Mucosa of descending colon (tissue), 3 donors: ENCODE data around the gene USF1. TPM values are rescaled to one million over a fixed set of nuclear protein-coding genes. Genes with fewer than 3 reads are reported as not detected.
"Not testable (repeated sequence)": the region's sequence is repeated elsewhere in the genome, so short reads cannot be mapped to it uniquely, and the experiment has no call there.

Experiments
- ATAC-seq: fragments of 200-7000 bp; cut with Tn5 transposase; one replicate; pipeline ENCODE4 v1.9.1; 2020; ENCODE audit warnings: mild to moderate bottlenecking, moderate library complexity
- DNase-seq, 3 donors: peaks; one replicate each; pipeline ENCODE4 v3.0.0-alpha.2; 2020
- H3K36me3 ChIP-seq: fragments of 200-600 bp; one replicate; pipeline ENCODE4 v1.8.0; 2021; ENCODE audit warnings: low read depth, mild to moderate bottlenecking
- H3K4me1 ChIP-seq: fragments of 200-600 bp; one replicate; pipeline ENCODE4 v1.8.0; 2021; ENCODE audit warnings: low read depth, mild to moderate bottlenecking
- H3K4me3 ChIP-seq: fragments of 200-600 bp; one replicate; pipeline ENCODE4 v1.8.0; 2021; ENCODE audit warnings: mild to moderate bottlenecking
- H3K9me3 ChIP-seq: fragments of 200-600 bp; one replicate; pipeline ENCODE4 v1.8.0; 2021; ENCODE audit warnings: mild to moderate bottlenecking
- intact Hi-C, 2 donors: fragments of 100-400 bp; cut with DNase I in 1 of 2; cut with micrococcal nuclease in 1 of 2; formaldehyde crosslinking; loops; one replicate each; pipeline versions ENCODE4 v1.11.0 to v1.11.1; 2022; cut with DNase I, micrococcal nuclease
- total RNA-seq, 3 donors: library from RNA; stranded (reverse); fragmentation: NEBNext Ultra II Directional in 2 of 3; extraction: Animal tissue kit (Norgen Biotek cat#: 25700) in 2 of 3; gene quantifications; one replicate each; pipeline versions ENCODE4 v1.2.1 to v1.2.4, GENCODE V29; 2021 to 2023
- TF ChIP-seq, protein P1 (sequence below): fragments of 200-600 bp; IDR thresholded peaks from one replicate; pipeline ENCODE4 v1.8.0; 2022; ENCODE audit warnings: antibody characterized with exemption, mild to moderate bottlenecking
- donor health status: DM: no; HTN: no; CAD: no; lungs with moderate emphysema.
- donor health status: DM: no; HTN: no; CAD: no.
- donor health status: DM: no; HTN: yes; CAD: no.

USF1 gene
- total RNA-seq, 3 donors from 2014 or later, result 66.8 to 80.5 (median 71.7) TPM

- Histone ChIP-seq H3K9me3 (no peaks in the 10 kb centered on the region), H3K4me1 (peaks cover 21% of the 10 kb centered on the region), H3K36me3 (peaks cover 17% of the 10 kb centered on the region), H3K4me3 (peak overlapping the region; percentile 48)
- DNase-seq (peak; percentile 63 to 69 (median 67)), ATAC-seq (peak; percentile 13)
- intact Hi-C loops, result no loop called here
- TF ChIP-seq, protein P1, sequence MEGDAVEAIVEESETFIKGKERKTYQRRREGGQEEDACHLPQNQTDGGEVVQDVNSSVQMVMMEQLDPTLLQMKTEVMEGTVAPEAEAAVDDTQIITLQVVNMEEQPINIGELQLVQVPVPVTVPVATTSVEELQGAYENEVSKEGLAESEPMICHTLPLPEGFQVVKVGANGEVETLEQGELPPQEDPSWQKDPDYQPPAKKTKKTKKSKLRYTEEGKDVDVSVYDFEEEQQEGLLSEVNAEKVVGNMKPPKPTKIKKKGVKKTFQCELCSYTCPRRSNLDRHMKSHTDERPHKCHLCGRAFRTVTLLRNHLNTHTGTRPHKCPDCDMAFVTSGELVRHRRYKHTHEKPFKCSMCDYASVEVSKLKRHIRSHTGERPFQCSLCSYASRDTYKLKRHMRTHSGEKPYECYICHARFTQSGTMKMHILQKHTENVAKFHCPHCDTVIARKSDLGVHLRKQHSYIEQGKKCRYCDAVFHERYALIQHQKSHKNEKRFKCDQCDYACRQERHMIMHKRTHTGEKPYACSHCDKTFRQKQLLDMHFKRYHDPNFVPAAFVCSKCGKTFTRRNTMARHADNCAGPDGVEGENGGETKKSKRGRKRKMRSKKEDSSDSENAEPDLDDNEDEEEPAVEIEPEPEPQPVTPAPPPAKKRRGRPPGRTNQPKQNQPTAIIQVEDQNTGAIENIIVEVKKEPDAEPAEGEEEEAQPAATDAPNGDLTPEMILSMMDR, result no peak
Measured at GRCh38 chr1:161037661-161038522, 7.9 kb downstream of the USF1 start.

DNA sequence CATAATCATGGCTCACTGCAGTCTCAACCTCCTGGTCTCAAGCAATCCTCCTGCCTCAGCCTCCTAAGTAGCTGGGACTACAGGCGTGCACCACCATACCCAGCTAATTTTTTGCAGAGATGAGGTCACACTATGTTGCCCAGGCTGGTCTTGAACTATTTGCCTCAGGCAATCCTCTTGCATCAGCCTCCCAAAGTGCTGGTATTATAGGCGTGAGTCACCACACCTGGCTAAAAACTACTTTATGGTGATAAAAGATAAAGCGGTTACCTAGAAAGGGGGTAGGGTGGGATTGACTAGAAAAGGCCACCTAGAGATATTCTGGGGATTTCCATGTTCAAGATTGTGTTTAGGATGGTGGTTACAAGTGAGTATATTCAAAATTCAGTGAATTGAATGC, 12.0 kb downstream of the USF1 start:
- no peak for DNase-seq
- no peak overlapping the region for H3K4me3 ChIP-seq
- intact Hi-C loops, result no loop called here
- peaks cover 9% of the 10 kb centered on the region for H3K4me1 ChIP-seq
- no peaks in the 10 kb centered on the region for H3K36me3 ChIP-seq
- no peaks in the 10 kb centered on the region for H3K9me3 ChIP-seq
- no peak for ATAC-seq
- TF ChIP-seq, protein P1, result no peak

GRCh38 chr1:161032409-161032808, 13.4 kb downstream of the USF1 start:
- Histone ChIP-seq H3K36me3 (no peaks in the 10 kb centered on the region), H3K4me3 (no peak overlapping the region), H3K9me3 (no peaks in the 10 kb centered on the region), H3K4me1 (peaks cover 2% of the 10 kb centered on the region)
- no peak for DNase-seq
- ATAC-seq, result no peak
- TF ChIP-seq, protein P1, result no peak
- intact Hi-C loops, result no loop called here

DNA sequence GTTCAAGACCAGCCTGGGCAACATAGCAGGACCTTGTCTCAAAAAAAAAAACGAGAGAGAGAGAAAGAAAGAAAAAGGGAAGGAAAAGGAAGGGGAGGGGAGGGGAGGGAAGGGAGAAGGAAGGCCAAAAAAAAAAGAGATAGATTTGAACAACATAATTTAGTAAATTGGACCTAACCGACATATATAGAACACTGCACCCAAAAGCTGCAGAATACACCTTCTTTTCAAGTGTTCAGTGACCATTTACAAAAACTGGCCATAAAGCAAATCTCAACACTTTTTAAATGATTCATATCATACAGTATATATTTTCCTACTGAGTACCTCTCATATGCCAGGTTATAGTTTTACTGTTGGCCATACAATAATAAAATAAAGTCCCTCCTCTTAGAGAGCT, 13.9 kb downstream of the USF1 start:
- DNase-seq (no peak), ATAC-seq (peak; percentile 15)
- Histone ChIP-seq H3K9me3 (no peaks in the 10 kb centered on the region), H3K36me3 (no peaks in the 10 kb centered on the region), H3K4me1 (no peaks in the 10 kb centered on the region), H3K4me3 (no peak overlapping the region)
- intact Hi-C loops, result no loop called here
- TF ChIP-seq, protein P1, result no peak

DNA sequence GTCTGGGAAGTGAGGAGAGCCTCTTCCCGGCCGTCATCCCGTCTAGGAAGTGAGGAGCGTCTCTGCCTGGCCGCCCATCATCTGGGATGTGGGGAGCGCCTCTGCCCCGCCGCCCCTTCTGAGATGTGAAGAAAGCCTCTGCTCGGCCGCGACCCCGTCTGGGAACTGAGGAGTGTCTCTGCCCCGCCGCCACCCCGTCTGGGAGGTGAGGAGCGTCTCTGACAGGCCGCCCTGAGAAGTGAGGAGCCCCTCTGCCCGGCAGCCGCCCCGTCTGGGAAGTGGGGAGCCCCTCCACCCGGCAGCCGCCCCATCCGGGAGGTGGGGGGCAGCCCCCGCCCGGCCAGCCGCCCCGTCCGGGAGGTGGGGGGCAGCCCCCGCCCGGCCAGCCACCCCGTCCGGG, 16.3 kb downstream of the USF1 start:
- intact Hi-C loops, H3K9me3 ChIP-seq, DNase-seq, H3K4me1 ChIP-seq, H3K4me3 ChIP-seq, H3K36me3 ChIP-seq, ATAC-seq: not testable (repeated sequence)

- intact Hi-C loops, H3K36me3 ChIP-seq: not testable (repeated sequence)
Measured at GRCh38 chr1:161026954-161027353, 18.8 kb downstream of the USF1 start.

DNA sequence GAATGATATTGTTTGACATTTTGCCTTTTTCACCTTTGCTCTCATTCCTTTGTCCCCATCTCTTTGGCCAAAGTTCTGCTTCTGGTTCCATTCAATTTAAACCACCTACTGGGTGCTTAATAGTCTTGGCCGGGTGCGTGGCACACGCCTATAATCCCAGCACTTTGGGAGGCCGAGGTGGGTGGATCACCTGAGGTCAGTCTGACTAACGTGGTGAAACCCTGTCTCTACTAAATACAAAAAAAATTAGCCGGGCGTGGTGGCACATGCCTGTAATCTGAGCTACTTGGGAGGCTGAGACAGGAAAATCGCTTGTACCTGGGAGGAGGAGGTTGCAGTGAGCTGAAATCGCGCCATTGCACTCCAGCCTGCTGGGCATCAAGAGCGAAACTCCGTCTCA, 23.3 kb downstream of the USF1 start:
- ATAC-seq, H3K36me3 ChIP-seq, DNase-seq, H3K4me1 ChIP-seq, H3K4me3 ChIP-seq, H3K9me3 ChIP-seq, intact Hi-C loops: not testable (repeated sequence)

More at GRCh38 chr1:161026954-161027353, 18.8 kb downstream of the USF1 start:
- not testable (repeated sequence) for DNase-seq, H3K4me1 ChIP-seq, H3K4me3 ChIP-seq, H3K9me3 ChIP-seq, ATAC-seq
